ENCODE measurements around the gene SS18L1.

The SS18L1 gene

GRCh38 chr20:62158088-62158400 lies 14.5 kb downstream of the SS18L1 start:
- no peak for DNase-seq

- no peak for DNase-seq
These were observed 15.0 kb downstream of the SS18L1 start for GRCh38 chr20:62158541-62158940.

GRCh38 chr20:62159052-62159451 lies 15.5 kb downstream of the SS18L1 start:
- DNase-seq: no peak

- DNase-seq: no peak
These were observed 16.3 kb downstream of the SS18L1 start for GRCh38 chr20:62159839-62160238.

- no peak for DNase-seq
These were observed 16.7 kb downstream of the SS18L1 start for GRCh38 chr20:62160253-62160652.

- no peak for DNase-seq
These were observed 17.3 kb downstream of the SS18L1 start for GRCh38 chr20:62160876-62161275.

GRCh38 chr20:62161347-62161746 lies 17.8 kb downstream of the SS18L1 start:
- no peak for DNase-seq

GRCh38 chr20:62162765-62163484 lies 19.4 kb downstream of the SS18L1 start:
- DNase-seq: no peak

GRCh38 chr20:62163485-62163865 lies 19.9 kb downstream of the SS18L1 start:
- no peak for DNase-seq

- DNase-seq: no peak
These were observed 20.6 kb downstream of the SS18L1 start for GRCh38 chr20:62163986-62164762.

- DNase-seq: no peak
These were observed 21.6 kb downstream of the SS18L1 start for GRCh38 chr20:62164879-62165761.

- DNase-seq: no peak
These were observed 22.3 kb downstream of the SS18L1 start for GRCh38 chr20:62165762-62166399.

GRCh38 chr20:62167474-62167873 lies 23.9 kb downstream of the SS18L1 start:
- DNase-seq: no peak

GRCh38 chr20:62168061-62168460 lies 24.5 kb downstream of the SS18L1 start:
- DNase-seq: no peak

GRCh38 chr20:62168890-62169435 lies 25.4 kb downstream of the SS18L1 start:
- no peak for DNase-seq

- no peak for DNase-seq
These were observed 27.0 kb downstream of the SS18L1 start for GRCh38 chr20:62170536-62170935.

GRCh38 chr20:62171245-62171644 lies 27.7 kb downstream of the SS18L1 start:
- no peak for DNase-seq

GRCh38 chr20:62172666-62173065 lies 29.1 kb downstream of the SS18L1 start:
- no peak for DNase-seq

- no peak for DNase-seq
These were observed 30.6 kb downstream of the SS18L1 start for GRCh38 chr20:62174021-62174804.

GRCh38 chr20:62174870-62175624 lies 31.5 kb downstream of the SS18L1 start:
- DNase-seq: no peak

- DNase-seq: no peak
These were observed 32.1 kb downstream of the SS18L1 start for GRCh38 chr20:62175711-62176110.

All from T-helper 9 cell (primary cell).